Fibroblast of lung (primary cell): ENCODE results near the gene SLC6A11. TPM values are rescaled to one million over a fixed set of nuclear protein-coding genes. Genes with fewer than 3 reads are reported as not detected.

ENCODE experiments used
- DNase-seq, 2 donors: peaks; one replicate each; pipeline versions ENCODE4 v3.0.0 to v3.0.0-alpha.2; 2010; ENCODE audit warnings: low read depth in 2 of 2
- H2AFZ ChIP-seq: 2 replicates; pipeline ENCODE4 v1.5.1; 2012; ENCODE audit warnings: low read length, control low read depth, inconsistent platforms
- H3K27ac ChIP-seq: 2 replicates; pipeline ENCODE4 v1.5.1; 2011; ENCODE audit warnings: low read length, control low read depth; ENCODE audit not compliant: insufficient read depth
- H3K27me3 ChIP-seq: 2 replicates; pipeline ENCODE4 v1.5.1; 2011; ENCODE audit warnings: mild to moderate bottlenecking, low read length; ENCODE audit not compliant: control insufficient read depth, insufficient read depth
- H3K36me3 ChIP-seq: 2 replicates; pipeline ENCODE4 v1.5.1; 2011; ENCODE audit warnings: low read length; ENCODE audit not compliant: control insufficient read depth, insufficient read depth
- H3K4me1 ChIP-seq: 2 replicates; pipeline ENCODE4 v1.5.1; 2011; ENCODE audit warnings: low read length; ENCODE audit not compliant: control insufficient read depth, insufficient read depth; ENCODE audit errors: extremely low read depth
- H3K4me2 ChIP-seq: 2 replicates; pipeline ENCODE4 v1.5.1; 2011; ENCODE audit warnings: low read length, control low read depth; ENCODE audit not compliant: insufficient read depth; ENCODE audit errors: extremely low read depth
- H3K4me3 ChIP-seq, 4 experiments: fragments of 200-600 bp in 1 of 4; sonication (generic) in 1 of 4; replicated peaks in 1 of 4; 2 replicates each; pipeline ENCODE4 v1.5.1; 2011 to 2016; ENCODE audit warnings: low read length in 4 of 4, low read depth in 3 of 4, mild to moderate bottlenecking in 3 of 4, control low read depth in 2 of 4, inconsistent platforms in 1 of 4, mixed read lengths in 1 of 4; ENCODE audit not compliant: insufficient read depth in 1 of 4; ENCODE audit errors: control extremely low read depth in 1 of 4
- H3K79me2 ChIP-seq: 2 replicates; pipeline ENCODE4 v1.5.1; 2012; ENCODE audit warnings: mild to moderate bottlenecking, low read length, inconsistent platforms; ENCODE audit not compliant: control insufficient read depth, insufficient read depth
- H3K9ac ChIP-seq: 2 replicates; pipeline ENCODE4 v1.5.1; 2011; ENCODE audit warnings: mild to moderate bottlenecking, low read length, control low read depth; ENCODE audit not compliant: insufficient read depth
- H3K9me3 ChIP-seq: 2 replicates; pipeline ENCODE4 v1.5.1; 2012; ENCODE audit warnings: low read depth, low read length; ENCODE audit not compliant: control insufficient read depth, insufficient read depth
- H4K20me1 ChIP-seq: 2 replicates; pipeline ENCODE4 v1.5.1; 2011; ENCODE audit warnings: low read length; ENCODE audit not compliant: control insufficient read depth, insufficient read depth; ENCODE audit errors: extremely low read depth
- CTCF ChIP-seq, 2 donors: IDR thresholded peaks in 1 of 2; conservative IDR thresholded peaks in 1 of 2; 1 replicate in 1 of 2; 2 replicates in 1 of 2; pipeline ENCODE4 v1.5.1; 2011 to 2012; ENCODE audit warnings: low read length in 2 of 2, control low read depth in 1 of 2, inconsistent platforms in 1 of 2, low read depth in 1 of 2, mild to moderate bottlenecking in 1 of 2
- EZH2 ChIP-seq: IDR thresholded peaks from 2 replicates; pipeline ENCODE4 v1.5.1; 2012; ENCODE audit warnings: low read length, control low read depth, mild to moderate bottlenecking; ENCODE audit errors: missing control alignments
- polyA plus RNA-seq, 2 donors: library from polyadenylated mRNA; depleted of rRNA in 1 of 2; stranded (reverse) in 1 of 2; unstranded in 1 of 2; fragments of >200 nt; gene quantifications; 2 replicates each; pipeline ENCODE4 v1.2.1, GENCODE V29; 2011 to 2012; ENCODE audit warnings: missing spikeins in 1 of 2
- total RNA-seq: library from RNA; depleted of rRNA; stranded (reverse); fragments of >200 nt; gene quantifications from 2 replicates; pipeline ENCODE4 v1.2.1, GENCODE V29; 2014

Gene SLC6A11
- total and polyA plus RNA-seq, 2 donors (not counting 1 experiment from before 2014, with no cell fraction given): 0.05 TPM; not detected in 1

GRCh38 chr3:10775828-10776227 is 40.2 kb upstream of the SLC6A11 start:
- no peak overlapping the region for H3K9ac ChIP-seq
- TF ChIP-seq CTCF (conservative IDR thresholded peaks at IDR 0.05 in 1 of 2, IDR thresholded peaks at IDR 0.05 in 1 of 2; ENCODE audit: low read depth in 1 of 2, low read length in 2 of 2): no peak
- TF ChIP-seq EZH2: no peak
- H3K27me3 ChIP-seq: no peaks in the 10 kb centered on the region
- H3K4me2 ChIP-seq: no peak overlapping the region
- no peaks in the 10 kb centered on the region for H3K79me2 ChIP-seq
- no peak overlapping the region for H2AFZ ChIP-seq
- H4K20me1 ChIP-seq: no peaks in the 10 kb centered on the region
- no peaks in the 10 kb centered on the region for H3K9me3 ChIP-seq
- H3K36me3 ChIP-seq: no peaks in the 10 kb centered on the region
- no peak overlapping the region for H3K27ac ChIP-seq
- DNase-seq: no peak
- no peak overlapping the region for H3K4me3 ChIP-seq
- no peaks in the 10 kb centered on the region for H3K4me1 ChIP-seq

GRCh38 chr3:10777627-10778026 is 38.4 kb upstream of the SLC6A11 start:
- DNase-seq: no peak
- no peak overlapping the region for H3K27ac ChIP-seq

GRCh38 chr3:10778492-10779292 is 37.3 kb upstream of the SLC6A11 start:
- Histone ChIP-seq H3K9ac (no peak overlapping the region), H4K20me1 (no peaks in the 10 kb centered on the region), H3K4me3 (no peak overlapping the region), H3K27ac (no peak overlapping the region), H3K9me3 (no peaks in the 10 kb centered on the region), H3K36me3 (no peaks in the 10 kb centered on the region), H2AFZ (no peak overlapping the region), H3K4me1 (no peaks in the 10 kb centered on the region), H3K27me3 (no peaks in the 10 kb centered on the region), H3K79me2 (no peaks in the 10 kb centered on the region), H3K4me2 (no peak overlapping the region)
- DNase-seq: no peak
- no peak for TF ChIP-seq EZH2

More at GRCh38 chr3:10777627-10778026, 38.4 kb upstream of the SLC6A11 start:
- H3K4me2 ChIP-seq: no peak overlapping the region
- no peaks in the 10 kb centered on the region for H3K36me3 ChIP-seq
- no peaks in the 10 kb centered on the region for H3K79me2 ChIP-seq
- no peaks in the 10 kb centered on the region for H3K9me3 ChIP-seq
- no peak overlapping the region for H2AFZ ChIP-seq
- no peaks in the 10 kb centered on the region for H4K20me1 ChIP-seq
- no peaks in the 10 kb centered on the region for H3K27me3 ChIP-seq
- no peak overlapping the region for H3K9ac ChIP-seq
- no peaks in the 10 kb centered on the region for H3K4me1 ChIP-seq
- H3K4me3 ChIP-seq: no peak overlapping the region
- no peak for TF ChIP-seq EZH2
- TF ChIP-seq CTCF (conservative IDR thresholded peaks at IDR 0.05 in 1 of 2, IDR thresholded peaks at IDR 0.05 in 1 of 2; ENCODE audit: low read depth in 1 of 2, low read length in 2 of 2): no peak
